Large intestine (tissue), 3 donors: ENCODE results near the gene TPPP. TPM values are rescaled to one million over a fixed set of nuclear protein-coding genes. Genes with fewer than 3 reads are reported as not detected.

Experiments used
- DNase-seq, 2 donors: peaks; one replicate each; pipeline versions ENCODE4 v3.0.0 to v3.0.0-alpha.2; 2013
- H3K27ac ChIP-seq: one replicate; pipeline ENCODE4 v1.5.1; 2013; ENCODE audit warnings: low read length
- H3K27me3 ChIP-seq: 2 replicates; pipeline ENCODE4 v1.6.1; 2013; ENCODE audit warnings: low read length; ENCODE audit not compliant: control insufficient read depth, insufficient read depth
- H3K36me3 ChIP-seq: 2 replicates; pipeline ENCODE4 v1.6.1; 2013; ENCODE audit warnings: low read length; ENCODE audit not compliant: control insufficient read depth, insufficient read depth
- H3K4me1 ChIP-seq: one replicate; pipeline ENCODE4 v1.6.1; 2013; ENCODE audit warnings: low read length; ENCODE audit not compliant: control insufficient read depth, insufficient read depth
- H3K4me3 ChIP-seq: one replicate; pipeline ENCODE4 v1.5.1; 2013; ENCODE audit warnings: low read length
- H3K9me3 ChIP-seq: one replicate; pipeline ENCODE4 v1.6.1; 2013; ENCODE audit warnings: mild to moderate bottlenecking, low read depth, low read length, moderate library complexity; ENCODE audit not compliant: control insufficient read depth
- WGBS: methylation state at CpG from one replicate; pipeline ENCODE4 v1.1.5; 2013; ENCODE audit warnings: low lambda C conversion rate; ENCODE audit not compliant: insufficient coverage; 5-methylcytosine and 5-hydroxymethylcytosine counted together
- polyA plus RNA-seq: library from polyadenylated mRNA; unstranded; fragments of 120-200 nt; gene quantifications from one replicate; pipeline ENCODE4 v1.2.1, GENCODE V29; 2013

The TPPP gene
- polyA plus RNA-seq, 1 donor, result 8.8 TPM

DNA sequence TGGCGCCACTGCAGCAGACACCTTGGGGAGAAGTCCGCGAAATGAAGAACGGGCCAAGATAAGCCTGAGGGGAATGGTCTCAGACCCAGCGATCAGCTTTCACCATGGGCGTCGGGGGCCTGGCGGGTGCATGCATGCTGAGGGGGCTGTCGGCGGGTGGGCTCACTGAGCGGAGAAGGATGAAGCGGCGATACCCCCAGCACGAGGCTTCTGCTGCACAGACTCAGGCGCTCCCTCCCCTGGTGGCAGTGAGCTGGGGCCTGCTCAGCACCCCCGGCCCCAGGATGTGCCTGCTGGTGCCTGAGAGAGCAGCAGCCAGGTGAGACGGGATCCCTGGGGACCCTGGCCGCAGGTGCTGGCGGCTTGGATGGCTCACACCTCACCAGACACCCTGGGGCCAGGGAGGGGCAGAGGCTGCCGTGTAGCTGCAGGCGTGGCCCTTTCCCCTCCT lies 49.8 kb downstream of the TPPP start:
- no peak for DNase-seq
- whole genome bisulfite sequencing, result no CpG with 5 or more reads among the region's 21 CpGs
- H3K36me3 ChIP-seq, result peaks cover 60% of the 10 kb centered on the region

DNA sequence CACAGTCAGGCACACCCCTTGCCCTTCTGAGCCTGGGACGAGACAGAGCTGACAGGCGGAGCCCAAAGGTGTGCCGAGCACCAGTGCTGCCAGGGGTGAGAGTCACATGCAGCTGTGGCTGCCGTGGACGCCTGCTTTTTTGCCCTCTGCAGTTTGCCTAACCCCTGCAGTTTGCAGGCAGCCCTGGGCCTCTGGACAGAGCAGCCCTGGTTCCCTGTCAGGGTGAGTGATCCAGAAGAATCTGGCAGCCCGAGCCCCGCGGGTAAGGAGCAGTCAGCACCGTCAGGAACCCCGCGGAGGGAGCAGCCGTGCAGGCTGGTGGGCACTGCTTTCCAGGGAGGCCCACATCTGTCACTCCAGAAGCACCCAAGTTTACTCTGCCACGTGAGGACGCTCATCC lies 50.7 kb downstream of the TPPP start:
- Histone ChIP-seq H3K4me3 (no peak overlapping the region), H3K36me3 (peaks cover 64% of the 10 kb centered on the region), H3K9me3 (no peaks in the 10 kb centered on the region), H3K27ac (no peak overlapping the region), H3K27me3 (no peaks in the 10 kb centered on the region), H3K4me1 (no peaks in the 10 kb centered on the region)
- DNase-seq, result no peak
- no CpG with 5 or more reads among the region's 14 CpGs for WGBS

More for the DNA sequence above, 49.8 kb downstream of the TPPP start:
- Histone ChIP-seq H3K9me3 (no peaks in the 10 kb centered on the region), H3K4me1 (no peaks in the 10 kb centered on the region), H3K27ac (no peak overlapping the region), H3K27me3 (no peaks in the 10 kb centered on the region), H3K4me3 (no peak overlapping the region)

DNA sequence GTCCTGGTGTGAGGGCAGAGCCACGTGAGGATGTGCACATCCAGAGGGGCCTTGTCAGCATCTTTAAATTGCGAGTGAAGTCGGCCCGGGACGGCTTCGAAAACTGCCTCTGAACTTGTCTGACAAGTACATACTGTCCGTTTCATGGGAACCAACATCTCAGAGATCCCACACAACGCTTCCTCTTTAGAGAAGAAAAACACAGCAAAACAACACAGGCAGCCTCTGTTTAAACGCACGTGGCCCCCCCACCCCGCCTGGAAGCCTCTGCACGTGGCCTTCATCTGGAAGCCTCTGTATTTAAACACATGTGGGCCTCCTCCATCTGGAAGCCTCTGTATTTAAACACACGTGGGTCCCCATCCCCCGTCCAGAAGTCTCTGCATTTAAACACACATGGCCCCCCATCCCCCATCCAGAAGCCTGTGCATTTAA lies 51.8 kb downstream of the TPPP start:
- peaks cover 64% of the 10 kb centered on the region for H3K36me3 ChIP-seq
- H3K27ac ChIP-seq, result no peak overlapping the region
- H3K4me1 ChIP-seq, result no peaks in the 10 kb centered on the region
- no CpG with 5 or more reads among the region's 14 CpGs for WGBS
- H3K4me3 ChIP-seq, result no peak overlapping the region
- H3K27me3 ChIP-seq, result no peaks in the 10 kb centered on the region
- no peaks in the 10 kb centered on the region for H3K9me3 ChIP-seq
- no peak for DNase-seq

DNA sequence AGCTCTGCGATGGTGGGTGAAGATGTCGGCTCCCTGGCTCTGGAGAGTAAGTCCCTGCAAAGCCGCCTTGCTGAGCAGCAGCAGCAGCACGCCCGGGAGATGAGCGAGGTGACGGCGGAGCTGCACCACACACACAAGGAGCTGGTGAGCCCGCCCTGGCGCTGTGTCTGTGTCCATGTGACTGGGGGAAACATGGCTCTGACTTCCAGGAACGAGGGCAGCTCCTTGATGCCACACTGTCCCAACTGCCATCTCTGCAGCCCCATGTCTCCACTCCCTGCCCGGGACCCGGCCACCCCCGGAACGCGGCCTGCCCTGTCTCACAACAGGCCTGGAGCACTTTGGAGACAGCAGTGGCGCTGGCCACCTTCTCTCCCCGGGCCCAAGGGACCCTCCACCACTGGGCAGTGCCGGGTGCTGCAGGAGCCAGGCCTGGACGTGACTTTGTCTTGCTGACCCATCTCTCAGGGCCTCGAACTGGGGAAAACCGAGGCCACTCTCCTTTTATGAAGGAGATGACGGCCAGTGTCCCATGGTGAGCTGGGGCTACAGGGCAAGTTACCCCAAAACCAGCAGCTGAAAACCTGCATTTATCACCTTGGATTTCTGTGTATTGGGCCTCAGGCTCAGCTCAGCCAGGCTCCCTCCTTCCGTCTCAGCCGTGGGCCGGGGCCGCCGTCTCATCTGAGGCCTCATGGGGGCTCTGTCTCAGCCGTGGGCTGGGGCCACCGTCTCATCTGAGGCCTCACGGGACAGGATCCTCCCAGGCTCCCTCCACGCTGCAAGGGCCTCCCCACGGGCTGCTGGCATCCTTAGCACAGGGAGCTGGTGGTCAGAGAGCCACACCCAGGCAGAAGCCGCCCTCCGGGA lies 52.5 kb downstream of the TPPP start:
- WGBS, result no CpG with 5 or more reads among the region's 35 CpGs
- no peak for DNase-seq
- peaks cover under 1% of the 10 kb centered on the region for H3K9me3 ChIP-seq
- H3K27ac ChIP-seq, result no peak overlapping the region
- peaks cover 67% of the 10 kb centered on the region for H3K36me3 ChIP-seq
- H3K4me1 ChIP-seq, result no peaks in the 10 kb centered on the region
- no peaks in the 10 kb centered on the region for H3K27me3 ChIP-seq
- H3K4me3 ChIP-seq, result no peak overlapping the region

DNA sequence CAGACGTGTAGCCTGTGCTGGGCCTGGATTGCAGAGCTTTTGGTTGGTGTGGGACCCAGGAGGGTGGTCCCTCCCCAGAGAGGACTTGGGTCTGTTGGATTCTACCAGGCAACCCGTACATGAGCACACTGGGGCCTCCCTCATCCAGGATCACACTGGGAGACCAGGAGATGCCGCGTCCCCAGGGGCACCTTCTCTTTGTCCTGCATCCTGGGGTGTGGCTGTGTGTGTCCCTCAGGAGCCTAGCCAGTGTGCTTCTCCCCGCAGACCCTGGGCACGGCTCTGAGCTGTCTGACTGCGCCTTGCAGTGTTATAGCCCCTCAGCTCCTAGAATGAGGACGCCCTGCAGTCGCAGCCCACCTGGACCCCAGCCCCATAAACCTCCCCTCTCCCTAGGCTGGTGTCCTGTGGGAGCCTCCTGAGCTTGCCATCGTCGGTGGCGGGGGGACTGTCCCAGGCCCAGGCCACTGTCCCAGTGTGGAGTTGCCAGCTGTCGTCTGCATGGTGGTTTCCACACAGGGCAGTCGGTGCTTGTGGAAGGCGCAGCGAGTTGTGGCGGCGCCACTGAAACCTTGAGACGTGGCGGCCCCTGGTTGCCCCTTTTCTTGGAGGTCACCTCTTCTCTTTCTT lies 53.5 kb downstream of the TPPP start:
- Histone ChIP-seq H3K4me3 (no peak overlapping the region), H3K27ac (no peak overlapping the region), H3K9me3 (peaks cover 6% of the 10 kb centered on the region), H3K36me3 (peaks cover 71% of the 10 kb centered on the region), H3K4me1 (no peaks in the 10 kb centered on the region), H3K27me3 (no peaks in the 10 kb centered on the region)
- WGBS, result no CpG with 5 or more reads among the region's 20 CpGs
- DNase-seq, result no peak

DNA sequence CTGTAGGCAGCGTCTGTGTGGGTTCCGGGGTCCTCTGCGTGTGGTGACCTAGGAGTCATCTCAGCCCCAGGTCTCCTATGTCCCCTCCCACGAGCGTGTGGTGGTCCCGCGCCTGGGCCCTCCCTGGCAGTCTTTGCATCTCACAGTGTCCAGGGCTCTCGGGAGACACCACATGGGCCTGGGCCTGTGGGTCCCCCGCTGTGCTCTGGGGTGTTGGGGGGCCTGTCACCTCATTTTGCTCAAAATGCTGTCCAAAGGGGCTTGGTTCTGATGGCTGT lies 54.0 kb downstream of the TPPP start:
- DNase-seq, result no peak
- no peak overlapping the region for H3K27ac ChIP-seq
- no peaks in the 10 kb centered on the region for H3K27me3 ChIP-seq
- H3K36me3 ChIP-seq, result peaks cover 76% of the 10 kb centered on the region
- no peak overlapping the region for H3K4me3 ChIP-seq
- peaks cover 6% of the 10 kb centered on the region for H3K9me3 ChIP-seq
- no peaks in the 10 kb centered on the region for H3K4me1 ChIP-seq
- no CpG with 5 or more reads among the region's 9 CpGs for WGBS

DNA sequence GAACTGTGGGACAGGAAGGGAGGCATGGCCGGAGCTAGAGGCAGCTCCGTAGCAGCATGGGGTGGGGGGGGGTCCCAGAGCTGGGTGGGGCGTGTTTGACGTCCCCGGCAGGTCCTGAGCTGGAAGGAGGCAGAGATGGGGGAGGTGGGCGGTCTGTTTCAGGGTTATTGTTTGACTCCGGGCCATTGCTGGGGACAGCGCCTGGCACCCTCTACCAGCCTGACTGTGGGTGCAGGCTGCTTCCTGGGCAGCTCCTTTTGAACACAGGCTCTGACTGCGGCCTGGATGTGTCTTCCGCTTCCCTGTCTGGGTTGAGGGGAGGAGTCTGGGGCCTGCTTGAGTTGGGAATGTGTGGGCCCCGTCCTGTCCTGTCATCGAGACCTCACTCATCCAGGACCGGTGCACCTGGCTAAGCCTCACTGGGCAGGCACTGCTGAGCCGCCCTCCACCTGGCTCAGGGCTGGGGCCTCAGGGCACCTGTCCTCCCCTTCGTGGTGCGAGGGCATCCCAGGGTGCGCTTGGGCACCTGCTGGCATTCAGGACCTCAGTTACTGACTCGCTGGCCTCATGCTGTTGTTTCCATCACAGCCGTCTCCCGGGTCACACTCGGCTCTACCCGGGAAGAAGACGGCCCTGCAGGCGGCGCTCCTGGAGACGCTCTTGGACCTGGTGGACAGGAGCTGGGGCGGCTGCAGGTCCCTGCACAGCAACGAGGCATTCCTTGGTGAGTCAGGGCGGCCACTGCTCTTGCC lies 54.5 kb downstream of the TPPP start:
- no peaks in the 10 kb centered on the region for H3K4me1 ChIP-seq
- no peak overlapping the region for H3K4me3 ChIP-seq
- H3K9me3 ChIP-seq, result peaks cover 6% of the 10 kb centered on the region
- H3K36me3 ChIP-seq, result peaks cover 80% of the 10 kb centered on the region
- no peak overlapping the region for H3K27ac ChIP-seq
- no peak for DNase-seq
- no peaks in the 10 kb centered on the region for H3K27me3 ChIP-seq
- WGBS, result no CpG with 5 or more reads among the region's 29 CpGs

DNA sequence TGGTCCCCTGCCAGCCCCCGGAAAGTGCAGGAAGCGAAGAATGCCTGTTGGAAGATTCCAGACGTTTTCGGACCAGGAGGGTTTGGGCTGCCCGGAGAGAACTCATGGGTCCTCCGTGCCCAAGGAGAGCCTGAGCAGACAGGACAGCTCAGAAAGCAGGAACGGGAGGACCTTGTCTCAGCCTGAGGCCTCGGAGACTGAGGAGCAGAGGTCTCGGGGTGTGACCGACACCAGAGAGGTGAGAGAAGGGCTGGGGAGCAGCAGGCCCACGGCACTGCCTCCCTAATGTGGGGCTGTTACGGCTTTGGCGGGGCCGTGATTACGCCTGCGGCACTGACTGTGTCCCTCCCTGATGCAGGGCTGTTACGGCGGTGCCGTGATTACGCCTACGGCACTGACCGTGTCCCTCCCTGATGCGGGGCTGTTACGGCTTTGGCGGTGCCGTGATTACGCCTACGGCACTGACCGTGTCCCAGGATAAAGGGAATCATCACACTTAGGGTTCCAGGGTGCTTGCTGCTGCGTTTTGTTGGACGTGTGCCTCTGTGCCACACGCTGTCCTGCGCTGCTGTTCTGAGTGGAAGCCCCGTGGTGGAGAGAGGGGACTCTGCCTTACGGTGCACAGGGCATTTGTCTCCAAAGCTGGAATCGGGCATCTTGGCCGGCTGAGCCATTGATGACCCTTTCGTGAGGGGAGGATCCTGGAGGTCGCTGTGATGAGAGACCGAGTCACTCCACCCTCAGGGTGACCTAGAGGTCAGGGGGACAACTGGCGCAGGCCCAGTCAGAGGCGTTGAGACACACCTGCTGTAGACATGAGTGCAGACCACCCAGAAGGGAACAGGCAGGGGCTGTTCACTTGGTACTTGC lies 55.3 kb downstream of the TPPP start:
- Histone ChIP-seq H3K36me3 (peaks cover 75% of the 10 kb centered on the region), H3K9me3 (peaks cover 6% of the 10 kb centered on the region), H3K27ac (no peak overlapping the region), H3K4me3 (no peak overlapping the region), H3K27me3 (no peaks in the 10 kb centered on the region), H3K4me1 (no peaks in the 10 kb centered on the region)
- no peak for DNase-seq
- WGBS, result no CpG with 5 or more reads among the region's 42 CpGs

DNA sequence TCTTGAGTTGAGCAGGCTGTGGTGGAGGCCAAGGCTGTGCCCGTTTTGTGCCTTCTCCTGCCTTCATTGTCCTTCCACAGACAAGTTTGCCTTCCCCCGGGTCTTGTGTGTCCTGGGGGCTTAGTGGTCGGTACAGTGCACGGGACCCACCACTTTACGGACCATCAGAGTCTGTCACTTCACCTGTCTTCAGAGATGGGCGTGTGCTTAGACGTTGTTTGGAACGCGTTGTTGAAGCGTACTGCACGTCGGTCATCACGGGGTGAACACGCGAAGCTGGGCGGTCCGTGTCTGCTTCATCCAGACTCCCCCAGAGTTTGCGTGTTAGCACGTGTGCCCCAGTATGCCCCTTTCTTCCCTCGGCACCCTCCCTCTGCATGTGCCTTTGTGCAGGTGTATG lies 56.2 kb downstream of the TPPP start:
- whole genome bisulfite sequencing, result no CpG with 5 or more reads among the region's 20 CpGs
- no peak for DNase-seq
- Histone ChIP-seq H3K9me3 (peaks cover 6% of the 10 kb centered on the region), H3K4me1 (no peaks in the 10 kb centered on the region), H3K36me3 (peaks cover 69% of the 10 kb centered on the region), H3K27ac (no peak overlapping the region), H3K4me3 (no peak overlapping the region), H3K27me3 (no peaks in the 10 kb centered on the region)
